T47D (cell line): ENCODE measurements around the gene DYNC1I1.

Source experiments
- DNase-seq, 2 experiments: peaks; one replicate each; pipeline versions ENCODE4 v3.0.0 to v3.0.0-alpha.2; 2011 to 2012; ENCODE audit warnings: low read depth in 1 of 2, low spot score in 1 of 2
- JUND ChIP-seq: IDR thresholded peaks from 2 replicates; pipeline ENCODE4 v1.6.1; 2012; ENCODE audit warnings: low read depth
- in situ Hi-C: cut with HindIII; loops from 2 replicates; pipeline ENCODE4 v1.10.0; 2016; ENCODE audit warnings: low sequenced_read_pairs, low pct_unique_long_range_greater_than_20kb

Gene DYNC1I1

GRCh38 chr7:96013836-96014235 lies 241.5 kb downstream of the DYNC1I1 start:
- DNase-seq: no peak
- no peak for TF ChIP-seq JUND
- in situ Hi-C loops: no loop called here

- in situ Hi-C loops: no loop called here
- TF ChIP-seq JUND: no peak
- DNase-seq: no peak
Measured at GRCh38 chr7:96014617-96015016, 242.3 kb downstream of the DYNC1I1 start.

DNA sequence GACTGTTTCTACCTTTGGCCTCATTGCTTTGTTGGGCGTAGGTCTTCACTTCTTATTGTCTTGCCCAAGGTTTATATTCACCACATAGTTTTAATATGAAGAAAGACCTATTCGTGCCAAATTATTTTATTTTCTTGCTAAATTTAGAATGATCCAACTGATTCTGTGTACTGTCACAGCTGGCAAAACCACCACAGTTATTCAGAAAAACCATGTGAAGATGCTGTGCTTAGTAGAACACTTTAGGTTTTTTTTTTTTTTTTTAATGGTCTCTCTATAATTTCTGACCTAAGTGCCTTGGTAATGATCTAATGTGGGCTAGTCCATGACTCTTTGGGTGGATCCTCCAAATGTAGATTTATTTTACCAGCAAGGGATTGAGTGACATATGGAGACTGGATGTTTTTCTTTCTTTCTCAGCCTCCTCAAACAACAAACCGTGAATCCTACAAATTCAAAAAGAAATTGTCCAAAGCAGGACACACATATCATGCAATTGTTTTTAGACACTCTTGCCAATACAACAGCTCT lies 243.8 kb downstream of the DYNC1I1 start:
- in situ Hi-C loops: no loop called here
- no peak for DNase-seq
- TF ChIP-seq JUND: no peak

DNA sequence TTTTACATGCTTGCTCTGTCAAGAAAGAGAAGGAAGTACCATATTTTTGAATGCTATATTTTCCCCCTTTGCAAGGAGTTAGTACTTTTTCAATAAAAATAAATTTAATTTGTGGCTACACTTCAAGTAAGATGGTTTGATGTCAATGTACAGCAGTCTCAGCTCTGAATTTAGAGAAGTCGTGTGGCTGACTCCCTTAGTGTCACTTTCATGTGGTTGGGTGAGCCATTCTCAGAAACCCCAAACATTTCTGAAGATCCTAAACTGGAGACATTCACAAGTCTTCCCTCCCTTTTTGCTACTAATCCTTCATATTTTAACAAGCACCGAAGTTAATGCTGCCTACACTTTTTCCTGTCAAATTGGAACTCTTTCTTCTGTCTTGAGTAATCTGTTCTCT lies 244.4 kb downstream of the DYNC1I1 start:
- no peak for TF ChIP-seq JUND
- in situ Hi-C loops: no loop called here
- no peak for DNase-seq

DNA sequence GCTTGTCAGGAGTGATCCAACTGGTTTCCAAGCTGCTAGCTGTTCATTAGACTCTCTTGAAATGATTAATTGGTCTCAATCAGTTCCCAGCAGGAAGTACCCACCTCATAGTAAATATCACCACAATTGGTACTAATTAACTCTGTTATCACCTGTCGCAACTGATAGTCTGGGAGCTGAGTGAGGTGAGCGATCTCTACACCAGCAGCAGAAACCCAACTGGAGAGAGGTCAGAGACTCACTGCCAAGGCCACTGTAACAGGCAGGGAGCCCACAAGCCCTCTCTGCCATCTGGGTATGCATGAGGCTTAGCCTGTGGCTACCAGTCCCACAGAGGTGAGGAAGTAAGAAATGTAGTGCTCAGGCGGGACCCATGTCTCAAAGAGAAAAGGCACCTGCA lies 245.5 kb downstream of the DYNC1I1 start:
- DNase-seq: no peak
- in situ Hi-C loops: no loop called here
- no peak for TF ChIP-seq JUND

DNA sequence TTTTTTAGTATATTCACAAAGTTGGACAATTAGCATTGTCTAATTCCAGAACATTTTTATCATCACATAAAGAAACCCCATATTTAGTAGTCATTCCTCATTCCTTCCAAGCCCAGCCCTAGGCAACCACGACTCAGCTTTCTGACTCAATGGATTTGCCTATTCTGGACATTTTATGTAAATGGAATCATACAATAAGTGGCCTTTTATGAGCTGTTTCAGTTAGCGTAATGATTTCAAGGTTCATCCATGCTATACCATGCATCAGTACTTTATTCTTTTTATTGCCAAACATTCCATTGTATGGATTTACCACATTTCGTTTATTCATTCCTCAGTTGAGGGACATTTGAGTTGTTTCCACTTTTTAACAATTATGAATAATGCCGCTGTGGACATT lies 249.2 kb downstream of the DYNC1I1 start:
- in situ Hi-C loops: no loop called here
- no peak for DNase-seq
- TF ChIP-seq JUND: no peak

DNA sequence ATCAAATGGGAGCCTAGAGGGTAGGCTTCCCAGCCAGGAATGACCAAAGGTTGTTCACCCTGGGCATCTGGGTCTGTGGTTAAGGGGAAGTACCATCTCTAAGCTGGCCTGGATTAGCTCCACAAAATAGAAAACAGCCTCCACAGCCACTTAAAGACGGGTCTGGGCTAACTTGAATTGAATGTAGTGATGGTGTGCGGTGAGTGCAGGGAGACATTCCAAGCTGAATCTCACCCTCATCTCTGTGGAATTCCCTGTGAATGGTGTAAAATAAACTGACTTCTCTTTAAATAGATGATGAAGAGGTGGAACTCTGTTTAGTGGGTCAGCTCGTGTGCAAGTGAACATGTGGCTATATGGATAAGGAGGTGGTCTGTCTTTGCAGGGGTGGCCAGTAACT lies 251.0 kb downstream of the DYNC1I1 start:
- TF ChIP-seq JUND: no peak
- in situ Hi-C loops: no loop called here
- DNase-seq: no peak

GRCh38 chr7:96026010-96026409 lies 253.7 kb downstream of the DYNC1I1 start:
- TF ChIP-seq JUND: no peak
- no peak for DNase-seq
- in situ Hi-C loops: no loop called here

- in situ Hi-C loops: no loop called here
- DNase-seq: no peak
- no peak for TF ChIP-seq JUND
Measured at GRCh38 chr7:96026611-96027010, 254.3 kb downstream of the DYNC1I1 start.

DNA sequence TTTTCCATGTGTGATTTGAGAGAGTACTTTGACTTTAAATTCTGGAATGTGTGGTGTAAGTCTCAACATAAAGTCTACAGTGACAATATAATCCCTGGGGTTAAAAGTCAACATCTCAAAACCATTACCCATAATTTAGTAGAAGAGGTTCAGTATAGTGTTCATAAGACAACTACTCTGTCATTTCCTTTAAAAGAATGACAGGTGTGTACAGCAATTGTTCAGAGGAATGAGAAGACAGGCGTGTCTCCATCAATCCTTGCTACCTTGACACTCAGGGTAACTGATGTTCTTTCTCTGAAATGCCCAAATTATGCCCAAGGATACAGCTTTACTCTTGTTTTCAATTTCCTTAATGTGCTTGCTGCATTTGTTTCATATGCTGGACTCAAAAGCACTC lies 256.4 kb downstream of the DYNC1I1 start:
- no peak for TF ChIP-seq JUND
- DNase-seq: no peak
- in situ Hi-C loops: no loop called here

DNA sequence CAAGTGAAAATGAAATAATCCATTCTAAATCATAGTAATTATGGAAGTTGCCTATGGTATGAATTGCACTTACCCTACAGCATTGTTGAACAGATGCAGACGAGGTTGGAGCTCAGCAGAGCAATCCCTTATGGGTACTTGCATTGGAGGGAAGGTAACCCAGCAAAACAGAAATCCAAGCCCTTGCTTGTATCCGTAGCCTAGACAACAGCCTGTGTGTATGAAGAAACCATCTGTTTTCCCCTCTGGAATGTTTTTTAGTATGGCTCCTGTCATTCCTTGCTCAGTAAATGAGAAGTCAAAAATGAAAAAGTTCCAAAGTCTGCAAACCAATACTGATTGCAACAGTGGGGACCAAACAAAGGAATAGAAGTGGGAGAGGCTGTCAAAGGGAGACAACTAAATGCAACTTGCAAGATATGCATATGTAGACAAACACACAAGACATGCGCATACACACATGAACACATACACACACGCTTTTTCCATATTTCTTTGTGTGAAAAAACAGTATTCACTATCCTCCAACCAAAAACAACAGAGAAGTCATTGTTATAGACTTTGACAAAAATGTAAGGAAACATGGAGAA lies 260.8 kb downstream of the DYNC1I1 start:
- no peak for DNase-seq
- no peak for TF ChIP-seq JUND
- in situ Hi-C loops: no loop called here

DNA sequence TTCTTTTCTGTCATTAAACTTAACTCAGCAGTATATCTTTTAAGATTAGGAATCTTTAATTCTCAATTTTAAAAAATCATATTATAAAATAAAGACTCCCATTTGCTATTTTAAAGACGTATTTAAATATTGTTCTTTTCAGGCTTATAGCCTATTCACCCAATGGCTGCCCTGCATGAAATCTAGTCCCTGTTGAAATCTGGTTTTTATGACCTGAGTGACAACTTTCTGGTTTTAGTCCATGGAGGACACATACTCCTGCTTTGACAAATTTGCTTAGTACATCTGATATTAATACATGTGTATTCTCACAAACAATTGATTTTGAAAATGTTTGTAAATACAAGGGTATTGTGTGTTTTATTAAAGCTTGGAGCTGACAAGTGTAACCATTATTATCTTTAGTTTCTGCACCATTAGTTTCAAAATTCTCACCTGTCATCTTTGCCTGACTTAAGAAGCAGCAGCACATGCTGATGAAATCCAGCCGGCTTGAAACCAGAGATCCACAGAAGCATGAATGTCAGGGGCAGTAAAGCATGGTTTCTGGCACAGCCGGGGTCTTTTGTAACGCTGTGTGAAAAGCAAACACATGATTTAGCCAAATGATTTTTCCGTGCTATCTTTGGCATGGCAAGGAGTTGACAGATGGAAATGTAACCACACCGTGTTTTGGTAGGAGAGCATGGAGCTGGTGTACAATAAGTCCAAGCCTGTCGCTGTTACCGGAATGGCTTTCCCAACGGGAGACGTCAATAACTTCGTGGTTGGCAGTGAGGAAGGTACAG lies 262.8 kb downstream of the DYNC1I1 start:
- in situ Hi-C loops: no loop called here
- no peak for DNase-seq
- no peak for TF ChIP-seq JUND

GRCh38 chr7:96040250-96040772 lies 268.0 kb downstream of the DYNC1I1 start:
- no peak for TF ChIP-seq JUND
- in situ Hi-C loops: no loop called here
- DNase-seq: no peak
